Neuronal stem cell (in vitro differentiated cells): Measurements from ENCODE around the gene SCIMP.
"Not testable (repeated sequence)": the region's sequence is repeated elsewhere in the genome, so short reads cannot be mapped to it uniquely, and the experiment has no call there.

Experiments used
- DNase-seq: peaks from one replicate; pipeline ENCODE4 v3.0.0-alpha.2; 2013; ENCODE audit warnings: low spot score
- H2AFZ ChIP-seq: one replicate; pipeline ENCODE4 v1.6.1; 2013; ENCODE audit warnings: mild to moderate bottlenecking, low read length, inconsistent platforms
- H2AK5ac ChIP-seq: 2 replicates; pipeline ENCODE4 v1.6.1; 2013; ENCODE audit warnings: low read depth, mild to moderate bottlenecking, inconsistent platforms, low read length, moderate library complexity, mixed read lengths
- H2BK120ac ChIP-seq: 2 replicates; pipeline ENCODE4 v1.6.1; 2013; ENCODE audit warnings: low read depth, mild to moderate bottlenecking, inconsistent platforms, low read length, moderate library complexity, mixed read lengths
- H2BK12ac ChIP-seq: one replicate; pipeline ENCODE4 v1.6.1; 2013; ENCODE audit warnings: low read length, inconsistent platforms
- H2BK15ac ChIP-seq: 2 replicates; pipeline ENCODE4 v1.6.1; 2013; ENCODE audit warnings: mild to moderate bottlenecking, low read length, inconsistent platforms, mixed read lengths
- H2BK5ac ChIP-seq: one replicate; pipeline ENCODE4 v1.6.1; 2013; ENCODE audit warnings: inconsistent platforms, mild to moderate bottlenecking, low read length, moderate library complexity
- H3K14ac ChIP-seq: one replicate; pipeline ENCODE4 v1.6.1; 2013; ENCODE audit warnings: low read length, inconsistent platforms
- H3K18ac ChIP-seq: 2 replicates; pipeline ENCODE4 v1.6.1; 2013; ENCODE audit warnings: low read length, inconsistent platforms
- H3K23ac ChIP-seq: 2 replicates; pipeline ENCODE4 v1.6.1; 2013; ENCODE audit warnings: low read depth, mild to moderate bottlenecking, mixed read lengths, low read length, inconsistent platforms; ENCODE audit not compliant: poor library complexity
- H3K27ac ChIP-seq: replicated peaks from 3 replicates; pipeline ENCODE4 v1.5.1; 2013; ENCODE audit warnings: low read length, inconsistent platforms
- H3K27me3 ChIP-seq, 3 experiments: 2 replicates each; pipeline ENCODE4 v1.6.1; 2013; ENCODE audit warnings: low read length in 3 of 3, mild to moderate bottlenecking in 2 of 3, inconsistent platforms in 1 of 3, low read depth in 1 of 3, mixed read lengths in 1 of 3, moderate library complexity in 1 of 3; ENCODE audit not compliant: control insufficient read depth in 3 of 3, insufficient read depth in 3 of 3
- H3K36me3 ChIP-seq, 2 donors: replicated peaks in 1 of 2; 2 replicates each; pipeline ENCODE4 v1.6.1; 2013; ENCODE audit warnings: low read length in 2 of 2; ENCODE audit not compliant: control insufficient read depth in 2 of 2, insufficient read depth in 2 of 2
- H3K4ac ChIP-seq: 2 replicates; pipeline ENCODE4 v1.6.1; 2013; ENCODE audit warnings: inconsistent platforms, mild to moderate bottlenecking, low read length, moderate library complexity
- H3K4me1 ChIP-seq, 2 donors: 1 replicate in 1 of 2; 2 replicates in 1 of 2; pipeline ENCODE4 v1.6.1; 2013; ENCODE audit warnings: low read length in 2 of 2, low read depth in 1 of 2; ENCODE audit not compliant: control insufficient read depth in 2 of 2, insufficient read depth in 1 of 2
- H3K4me2 ChIP-seq: one replicate; pipeline ENCODE4 v1.6.1; 2013; ENCODE audit warnings: mild to moderate bottlenecking, low read length, inconsistent platforms; ENCODE audit not compliant: insufficient read depth, poor library complexity, severe bottlenecking
- H3K4me3 ChIP-seq, 2 donors: 2 replicates each; pipeline ENCODE4 v1.5.1; 2013; ENCODE audit warnings: low read length in 2 of 2, mild to moderate bottlenecking in 2 of 2, inconsistent platforms in 1 of 2, moderate library complexity in 1 of 2
- H3K79me1 ChIP-seq: one replicate; pipeline ENCODE4 v1.6.1; 2013; ENCODE audit warnings: low read depth, mild to moderate bottlenecking, inconsistent platforms, low read length, moderate library complexity
- H3K9ac ChIP-seq: one replicate; pipeline ENCODE4 v1.6.1; 2013; ENCODE audit warnings: mild to moderate bottlenecking, low read depth, low read length, inconsistent platforms; ENCODE audit not compliant: poor library complexity
- H3K9me3 ChIP-seq, 2 donors: replicated peaks in 1 of 2; 2 replicates each; pipeline versions ENCODE3 to v1.6.1; 2013; ENCODE audit warnings: low read length in 2 of 2, mild to moderate bottlenecking in 2 of 2, inconsistent platforms in 1 of 2, low read depth in 1 of 2, mixed read lengths in 1 of 2, moderate library complexity in 1 of 2; ENCODE audit not compliant: control insufficient read depth in 2 of 2, insufficient read depth in 1 of 2
- H4K8ac ChIP-seq: one replicate; pipeline ENCODE4 v1.6.1; 2013; ENCODE audit warnings: low read depth, mild to moderate bottlenecking, inconsistent platforms, low read length, moderate library complexity
- H4K91ac ChIP-seq: one replicate; pipeline ENCODE4 v1.6.1; 2013; ENCODE audit warnings: low read length, low read depth, mild to moderate bottlenecking, inconsistent platforms; ENCODE audit not compliant: poor library complexity
- WGBS, 2 donors: extraction: QIAGEN DNeasy Blood & Tissue Kit; methylation state at CpG; one replicate each; pipeline ENCODE4 v1.1.7; 2013; ENCODE audit warnings: missing lambda C conversion rate in 2 of 2, mixed read lengths in 1 of 2; ENCODE audit not compliant: insufficient read length in 2 of 2, insufficient replicate concordance in 1 of 2; ENCODE audit errors: extremely low coverage in 2 of 2; 5-methylcytosine and 5-hydroxymethylcytosine counted together

The SCIMP gene

GRCh38 chr17:5217562-5217961 lies 17.1 kb downstream of the SCIMP start:
- not testable (repeated sequence) for H3K14ac ChIP-seq, H3K18ac ChIP-seq, H2BK15ac ChIP-seq, H3K27me3 ChIP-seq, H3K9ac ChIP-seq, H3K4me3 ChIP-seq, H4K91ac ChIP-seq, H4K8ac ChIP-seq, H3K4me2 ChIP-seq, H2BK12ac ChIP-seq, H3K9me3 ChIP-seq, H3K79me1 ChIP-seq, DNase-seq, H3K27ac ChIP-seq, H2BK120ac ChIP-seq, H3K4ac ChIP-seq, H2AK5ac ChIP-seq, H3K4me1 ChIP-seq, H2BK5ac ChIP-seq, H2AFZ ChIP-seq, H3K23ac ChIP-seq
- WGBS, 2 donors = no CpG with 5 or more reads among the region's 5 CpGs
- peaks cover 7 to 30% of the 10 kb centered on the region in 2 donors for H3K36me3 ChIP-seq

DNA sequence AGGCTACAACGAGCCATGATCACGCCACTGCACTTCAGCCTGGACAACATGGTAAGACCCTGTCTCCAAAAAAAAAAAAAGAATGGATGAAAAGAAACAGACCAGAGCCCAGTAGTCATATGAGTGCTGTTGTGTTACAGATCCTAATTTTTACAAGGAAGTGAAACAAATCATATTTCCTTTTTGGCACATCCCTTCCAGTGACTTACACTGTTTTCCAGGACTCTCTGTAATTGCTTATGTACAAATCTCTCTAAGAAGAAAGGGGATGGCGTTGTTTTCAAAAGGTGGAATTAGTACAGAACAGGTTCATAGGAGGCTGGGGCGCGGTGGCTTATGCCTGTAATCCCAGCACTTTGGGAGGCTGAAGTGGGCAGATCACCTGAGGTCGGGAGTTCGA lies 23.2 kb downstream of the SCIMP start:
- Histone ChIP-seq H2BK120ac (no peak overlapping the region), H3K4me2 (no peak overlapping the region), H4K91ac (no peak overlapping the region), H2BK15ac (no peak overlapping the region), H4K8ac (no peak overlapping the region), H3K27ac (no peak overlapping the region), H3K27me3 (no peaks in the 10 kb centered on the region), H3K4me1 (no peaks in the 10 kb centered on the region), H3K18ac (no peak overlapping the region), H3K9me3 (no peaks in the 10 kb centered on the region), H3K36me3 (peaks cover 8 to 24% of the 10 kb centered on the region in 2 donors), H3K14ac (no peak overlapping the region), H2BK12ac (no peak overlapping the region), H3K9ac (no peak overlapping the region), H2AFZ (no peak overlapping the region), H2BK5ac (no peak overlapping the region), H3K23ac (no peak overlapping the region), H3K4ac (no peak overlapping the region), H3K79me1 (no peaks in the 10 kb centered on the region), H2AK5ac (no peak overlapping the region), H3K4me3 (no peak overlapping the region)
- DNase-seq = no peak
- WGBS, 2 donors = no CpG with 5 or more reads among the region's 7 CpGs

DNA sequence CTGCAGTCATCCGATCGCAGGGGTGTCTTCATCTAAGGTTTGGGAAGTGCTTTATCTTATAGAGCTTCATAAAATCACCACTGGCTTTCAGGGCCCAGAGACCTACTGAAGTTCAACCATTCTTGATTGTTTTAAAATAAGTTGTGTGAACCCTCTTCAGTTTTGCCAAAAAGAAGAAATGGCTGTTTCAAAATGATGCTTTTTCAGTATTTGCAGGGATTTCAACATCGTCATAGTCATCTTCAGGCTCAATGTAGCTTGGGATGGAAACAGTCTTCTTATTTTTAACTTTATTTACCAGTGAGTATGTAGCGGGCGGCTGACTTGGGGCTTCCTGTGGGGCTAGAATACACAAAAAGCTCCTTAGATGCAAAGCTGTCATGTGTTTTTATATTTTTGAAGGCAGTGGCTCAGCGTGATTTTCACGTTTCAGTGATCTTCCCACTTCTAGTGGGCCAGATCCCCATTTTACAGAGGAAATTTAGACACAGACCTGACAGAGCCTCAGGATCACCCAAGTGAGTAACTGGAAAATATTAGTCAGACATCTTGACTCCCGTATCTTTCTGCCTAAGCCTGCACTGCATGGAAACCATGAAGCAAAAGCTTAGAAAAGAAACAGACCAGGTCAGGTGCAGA lies 23.9 kb downstream of the SCIMP start:
- DNase-seq = no peak
- Histone ChIP-seq H2BK12ac (no peak overlapping the region), H3K18ac (no peak overlapping the region), H3K14ac (no peak overlapping the region), H3K9ac (no peak overlapping the region), H3K4ac (no peak overlapping the region), H3K4me2 (no peak overlapping the region), H3K9me3 (no peaks in the 10 kb centered on the region), H3K23ac (no peak overlapping the region), H3K79me1 (no peaks in the 10 kb centered on the region), H4K8ac (no peak overlapping the region), H3K4me1 (no peaks in the 10 kb centered on the region), H2BK5ac (no peak overlapping the region), H4K91ac (no peak overlapping the region), H2BK15ac (no peak overlapping the region), H3K27me3 (no peaks in the 10 kb centered on the region), H2AK5ac (no peak overlapping the region), H3K36me3 (peaks cover 6 to 19% of the 10 kb centered on the region in 2 donors), H2BK120ac (no peak overlapping the region), H2AFZ (no peak overlapping the region), H3K27ac (no peak overlapping the region), H3K4me3 (no peak overlapping the region)
- WGBS, 2 donors = no CpG with 5 or more reads among the region's 8 CpGs

- Histone ChIP-seq H3K27ac (no peak overlapping the region), H3K4me3 (no peak overlapping the region), H4K8ac (no peak overlapping the region), H3K4ac (no peak overlapping the region), H3K4me1 (no peaks in the 10 kb centered on the region), H2BK15ac (no peak overlapping the region), H3K4me2 (no peak overlapping the region), H3K36me3 (peaks cover 3 to 14% of the 10 kb centered on the region in 2 donors), H4K91ac (no peak overlapping the region), H2AFZ (no peak overlapping the region), H2AK5ac (no peak overlapping the region), H3K9ac (no peak overlapping the region), H3K23ac (peak overlapping the region; percentile 38), H2BK5ac (no peak overlapping the region), H3K9me3 (no peaks in the 10 kb centered on the region), H3K14ac (no peak overlapping the region), H2BK12ac (no peak overlapping the region), H3K18ac (no peak overlapping the region), H2BK120ac (no peak overlapping the region), H3K27me3 (no peaks in the 10 kb centered on the region), H3K79me1 (no peaks in the 10 kb centered on the region)
- no CpG with 5 or more reads among the region's 5 CpGs for WGBS, 2 donors
- no peak for DNase-seq
Measured at GRCh38 chr17:5210091-5210490, 24.6 kb downstream of the SCIMP start.
